C4-2B (cell line): ENCODE results near the gene MAFF.

Source experiments
- H3K27ac ChIP-seq: fragments of 450-650 bp; 2 replicates; pipeline ENCODE4 v1.5.1; 2017
- ZFX ChIP-seq: fragments of 450-650 bp; IDR thresholded peaks from 2 replicates; pipeline ENCODE4 v1.6.1; 2017
- TF ChIP-seq, protein P1 (sequence below): fragments of 450-650 bp; conservative IDR thresholded peaks from 2 replicates; pipeline ENCODE4 v1.5.1; 2017; ENCODE audit warnings: mild to moderate bottlenecking

The MAFF gene

DNA sequence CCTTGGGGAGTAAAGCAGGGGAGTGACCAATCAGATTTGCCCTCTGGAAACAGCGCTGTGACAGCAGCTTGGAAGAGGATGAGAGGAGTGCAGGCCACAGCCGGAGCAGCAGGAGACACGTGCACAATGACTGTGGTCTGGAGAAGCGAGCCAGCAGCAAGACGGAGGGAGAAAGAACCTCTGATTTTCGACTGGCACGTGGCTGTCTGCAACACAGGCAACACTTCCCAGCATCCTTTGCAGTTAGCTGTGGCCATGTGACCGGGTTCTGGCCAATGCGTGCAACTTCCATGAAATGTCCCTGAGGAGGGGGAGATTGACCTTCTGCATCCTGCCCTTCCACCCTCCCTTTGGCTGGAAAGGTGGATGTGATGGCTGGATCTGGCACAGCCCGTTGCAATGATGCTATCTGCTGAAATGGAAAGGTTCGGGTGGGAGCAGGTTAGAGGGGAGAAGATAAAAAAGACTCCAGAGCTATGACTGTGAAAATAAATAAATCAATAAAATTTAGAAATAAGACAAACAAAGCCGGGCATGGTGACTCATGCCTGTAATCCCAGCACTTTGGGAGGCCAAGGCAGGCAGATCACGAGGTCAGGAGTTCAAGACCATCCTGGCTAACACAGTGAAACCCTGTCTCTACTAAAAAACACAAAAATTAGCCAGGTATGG, 35.7 kb upstream of the MAFF start:
- no peak overlapping the region for H3K27ac ChIP-seq
- TF ChIP-seq, protein P1, sequence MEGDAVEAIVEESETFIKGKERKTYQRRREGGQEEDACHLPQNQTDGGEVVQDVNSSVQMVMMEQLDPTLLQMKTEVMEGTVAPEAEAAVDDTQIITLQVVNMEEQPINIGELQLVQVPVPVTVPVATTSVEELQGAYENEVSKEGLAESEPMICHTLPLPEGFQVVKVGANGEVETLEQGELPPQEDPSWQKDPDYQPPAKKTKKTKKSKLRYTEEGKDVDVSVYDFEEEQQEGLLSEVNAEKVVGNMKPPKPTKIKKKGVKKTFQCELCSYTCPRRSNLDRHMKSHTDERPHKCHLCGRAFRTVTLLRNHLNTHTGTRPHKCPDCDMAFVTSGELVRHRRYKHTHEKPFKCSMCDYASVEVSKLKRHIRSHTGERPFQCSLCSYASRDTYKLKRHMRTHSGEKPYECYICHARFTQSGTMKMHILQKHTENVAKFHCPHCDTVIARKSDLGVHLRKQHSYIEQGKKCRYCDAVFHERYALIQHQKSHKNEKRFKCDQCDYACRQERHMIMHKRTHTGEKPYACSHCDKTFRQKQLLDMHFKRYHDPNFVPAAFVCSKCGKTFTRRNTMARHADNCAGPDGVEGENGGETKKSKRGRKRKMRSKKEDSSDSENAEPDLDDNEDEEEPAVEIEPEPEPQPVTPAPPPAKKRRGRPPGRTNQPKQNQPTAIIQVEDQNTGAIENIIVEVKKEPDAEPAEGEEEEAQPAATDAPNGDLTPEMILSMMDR, result no peak
- TF ChIP-seq ZFX, result no peak

DNA sequence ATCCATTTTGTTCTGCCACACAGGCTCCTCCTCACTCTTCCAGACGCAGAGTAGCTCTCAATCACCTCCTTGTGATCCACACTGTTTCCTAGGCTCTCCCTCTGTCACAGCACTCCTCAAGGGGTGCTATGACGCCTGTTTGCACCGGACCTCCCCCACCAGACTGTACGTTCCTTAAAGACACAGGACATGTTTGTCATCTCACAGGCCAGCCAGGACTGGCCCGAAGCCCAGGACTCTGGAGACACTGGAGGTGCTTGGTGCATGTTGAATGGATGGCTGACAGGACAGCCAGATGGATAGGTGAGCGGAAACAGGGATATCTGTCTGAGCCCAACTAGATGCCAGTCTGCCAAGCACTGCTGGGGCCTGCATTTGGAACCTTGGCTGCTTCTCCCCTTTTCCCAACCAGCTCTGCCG, 33.8 kb upstream of the MAFF start:
- peak overlapping the region; percentile 70 for H3K27ac ChIP-seq
- TF ChIP-seq, protein P1, result no peak
- TF ChIP-seq ZFX, result no peak

DNA sequence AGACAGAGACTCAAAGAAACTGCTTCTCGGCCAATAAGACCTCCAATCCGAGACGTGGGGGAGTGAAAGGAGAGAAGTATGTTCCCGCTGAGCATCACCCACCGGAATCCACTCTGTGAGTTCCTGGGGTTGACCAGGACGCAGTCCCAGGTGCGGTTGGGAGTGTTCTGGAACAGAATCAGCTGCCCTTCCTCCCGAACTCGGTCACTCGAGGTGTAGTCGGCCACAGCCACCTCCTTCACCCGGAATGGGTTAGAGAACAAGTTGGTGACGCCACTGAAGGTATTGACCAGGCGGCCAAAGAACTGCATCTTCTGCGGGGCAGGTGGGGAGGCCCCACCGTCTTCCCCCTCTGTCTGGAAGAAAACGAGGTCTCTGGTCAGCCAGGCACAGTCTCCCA, 32.7 kb upstream of the MAFF start:
- TF ChIP-seq, protein P1, result no peak
- no peak for TF ChIP-seq ZFX
- H3K27ac ChIP-seq, result peak overlapping the region; percentile 70

DNA sequence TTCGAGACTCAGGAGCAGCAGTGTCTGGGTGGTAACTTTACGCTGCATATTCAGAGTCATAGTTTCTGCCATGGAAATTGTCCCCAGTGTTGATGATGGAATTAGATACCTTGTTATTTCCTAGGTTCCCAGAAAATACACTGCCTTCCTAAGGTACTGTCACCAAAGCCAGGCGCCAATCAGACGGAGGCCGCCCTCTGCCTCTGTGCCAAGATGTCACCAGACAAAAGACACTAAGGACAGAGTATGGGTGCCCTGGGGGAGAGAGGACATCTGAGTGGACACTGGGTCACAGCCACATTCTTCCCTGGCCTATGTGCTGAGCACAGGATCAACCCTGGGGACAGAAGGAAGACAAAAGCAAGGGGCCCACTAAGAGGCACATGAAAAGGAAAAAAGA, 31.3 kb upstream of the MAFF start:
- TF ChIP-seq ZFX, result no peak
- TF ChIP-seq, protein P1, result no peak
- H3K27ac ChIP-seq, result no peak overlapping the region

DNA sequence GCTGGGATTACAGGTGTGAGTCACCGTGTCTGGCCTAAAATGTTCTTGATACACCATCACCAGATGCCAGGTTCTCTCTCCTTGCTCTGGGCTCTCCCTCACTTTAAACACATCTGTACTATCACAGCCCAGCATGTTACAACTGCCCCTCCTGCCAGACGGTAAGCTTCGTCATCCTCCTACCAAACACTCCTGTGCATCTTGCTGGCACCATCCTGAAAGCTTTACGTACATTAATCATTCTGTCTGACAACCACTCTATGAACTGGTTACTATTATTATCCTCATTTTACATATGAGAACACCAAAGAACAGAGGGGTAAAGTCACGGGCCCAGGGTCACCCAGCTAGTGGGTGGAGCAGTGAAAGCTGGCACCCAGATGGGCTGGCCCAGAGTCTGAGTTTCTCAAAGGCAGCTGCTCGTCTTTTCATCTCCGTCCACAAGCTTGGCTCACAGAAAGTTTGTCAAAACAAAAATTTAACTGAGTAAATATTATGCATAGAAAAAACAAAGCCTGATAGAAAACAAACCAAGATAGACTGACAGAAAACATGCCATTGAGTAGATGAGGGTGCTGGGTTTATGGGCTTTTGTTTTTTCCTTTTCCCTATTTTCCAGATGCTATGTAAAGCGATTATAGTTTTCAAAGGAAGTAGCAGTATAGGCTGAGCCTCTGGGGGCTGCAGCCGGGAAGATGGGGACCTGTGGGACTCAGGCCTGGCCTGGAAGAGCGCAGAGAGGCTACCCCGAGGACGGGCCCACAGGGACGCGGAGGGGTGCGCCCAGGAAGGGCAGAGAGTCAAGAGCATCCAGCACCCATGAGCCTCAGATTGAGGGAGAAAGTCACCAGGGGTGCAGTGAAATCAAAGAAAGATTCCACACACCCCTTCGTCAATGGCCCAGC, 29.6 kb upstream of the MAFF start:
- peak overlapping the region; percentile 7; the same call in 1 of the 2 replicates for H3K27ac ChIP-seq
- TF ChIP-seq, protein P1, result no peak
- no peak for TF ChIP-seq ZFX

DNA sequence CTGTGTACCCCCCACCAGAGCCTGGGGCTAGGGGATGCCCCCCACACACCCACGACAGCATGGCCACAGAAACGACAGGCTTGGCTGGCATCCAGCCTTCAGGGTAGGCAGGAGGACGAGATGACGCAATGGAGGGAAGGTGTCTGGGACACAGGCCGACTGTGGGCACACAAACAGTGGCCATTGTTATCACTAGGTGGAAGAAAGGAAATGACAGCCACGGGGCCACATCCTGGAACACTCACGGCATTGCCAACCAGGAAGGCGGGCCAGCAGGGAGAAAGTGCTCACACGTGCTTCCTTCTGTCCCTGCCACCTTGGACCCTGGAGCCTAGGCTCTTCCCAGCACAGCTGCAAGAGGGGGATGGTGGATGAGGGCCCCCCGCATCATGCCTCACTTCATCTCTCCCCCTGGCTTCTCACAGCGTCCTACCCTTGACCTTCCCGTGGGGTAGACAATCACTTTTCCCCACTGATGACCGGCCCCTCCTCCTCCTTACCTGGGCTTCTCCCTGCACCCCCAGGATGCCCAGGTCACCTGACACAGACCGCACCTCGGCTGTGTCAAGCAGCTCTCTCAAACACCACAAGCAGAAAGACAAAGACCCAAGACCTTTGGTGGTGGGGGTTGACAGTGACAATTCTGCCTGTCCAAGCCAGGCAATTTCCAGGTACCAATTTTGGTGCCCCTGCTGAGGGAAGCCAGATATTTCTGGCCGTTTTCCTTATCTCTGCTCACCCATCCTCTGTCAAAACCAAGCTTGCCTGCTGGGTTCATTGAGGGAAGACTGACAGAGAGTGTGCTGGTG, 28.8 kb upstream of the MAFF start:
- H3K27ac ChIP-seq, result peak overlapping the region; percentile 7
- TF ChIP-seq, protein P1, result no peak
- no peak for TF ChIP-seq ZFX
